GM06990 (cell line): ENCODE measurements around the gene CSMD2.

ENCODE experiments used
- DNase-seq: peaks from one replicate; pipeline ENCODE4 v3.0.0-alpha.2; 2011; ENCODE audit not compliant: insufficient read length; ENCODE audit errors: extremely low read depth
- H3K27me3 ChIP-seq: replicated peaks from 2 replicates; pipeline ENCODE4 v1.6.0; 2011; ENCODE audit warnings: low read length; ENCODE audit not compliant: control insufficient read depth, insufficient read depth
- H3K36me3 ChIP-seq: 2 replicates; pipeline ENCODE4 v1.5.1; 2011; ENCODE audit warnings: low read length; ENCODE audit not compliant: control insufficient read depth, insufficient read depth
- H3K4me3 ChIP-seq: replicated peaks from 2 replicates; pipeline ENCODE4 v1.5.1; 2011; ENCODE audit warnings: low read depth, mild to moderate bottlenecking, control low read depth, low read length
- TF ChIP-seq, protein P1 (sequence below): IDR thresholded peaks from 2 replicates; pipeline ENCODE4 v1.5.1; 2011; ENCODE audit warnings: low read length, control low read depth, mild to moderate bottlenecking, inconsistent platforms; ENCODE audit not compliant: insufficient read depth, poor library complexity, severe bottlenecking

The CSMD2 gene

DNA sequence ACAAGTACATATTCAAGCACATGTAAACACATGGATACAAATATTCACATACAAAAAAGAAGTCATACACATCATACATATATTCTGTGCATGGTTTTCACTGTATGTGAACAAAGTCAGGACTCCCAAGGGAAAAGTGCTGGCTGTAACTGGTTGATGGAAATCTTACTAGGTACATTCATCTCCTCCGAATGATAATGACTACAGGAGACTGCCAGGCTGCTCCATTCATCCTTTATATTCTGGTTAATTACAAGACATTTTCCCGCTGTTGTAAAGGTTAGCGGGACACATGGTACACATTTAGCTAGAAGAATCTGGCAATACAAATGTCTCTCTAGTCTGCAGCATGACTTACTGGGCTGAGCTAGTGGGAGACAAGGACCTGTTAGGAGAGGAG, 327.4 kb downstream of the CSMD2 start:
- TF ChIP-seq, protein P1, sequence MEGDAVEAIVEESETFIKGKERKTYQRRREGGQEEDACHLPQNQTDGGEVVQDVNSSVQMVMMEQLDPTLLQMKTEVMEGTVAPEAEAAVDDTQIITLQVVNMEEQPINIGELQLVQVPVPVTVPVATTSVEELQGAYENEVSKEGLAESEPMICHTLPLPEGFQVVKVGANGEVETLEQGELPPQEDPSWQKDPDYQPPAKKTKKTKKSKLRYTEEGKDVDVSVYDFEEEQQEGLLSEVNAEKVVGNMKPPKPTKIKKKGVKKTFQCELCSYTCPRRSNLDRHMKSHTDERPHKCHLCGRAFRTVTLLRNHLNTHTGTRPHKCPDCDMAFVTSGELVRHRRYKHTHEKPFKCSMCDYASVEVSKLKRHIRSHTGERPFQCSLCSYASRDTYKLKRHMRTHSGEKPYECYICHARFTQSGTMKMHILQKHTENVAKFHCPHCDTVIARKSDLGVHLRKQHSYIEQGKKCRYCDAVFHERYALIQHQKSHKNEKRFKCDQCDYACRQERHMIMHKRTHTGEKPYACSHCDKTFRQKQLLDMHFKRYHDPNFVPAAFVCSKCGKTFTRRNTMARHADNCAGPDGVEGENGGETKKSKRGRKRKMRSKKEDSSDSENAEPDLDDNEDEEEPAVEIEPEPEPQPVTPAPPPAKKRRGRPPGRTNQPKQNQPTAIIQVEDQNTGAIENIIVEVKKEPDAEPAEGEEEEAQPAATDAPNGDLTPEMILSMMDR, result no peak
- H3K27me3 ChIP-seq, result no peaks in the 10 kb centered on the region; the same call in 1 of the 2 replicates
- H3K36me3 ChIP-seq, result no peaks in the 10 kb centered on the region
- H3K4me3 ChIP-seq, result no peak overlapping the region
- DNase-seq, result no peak

DNA sequence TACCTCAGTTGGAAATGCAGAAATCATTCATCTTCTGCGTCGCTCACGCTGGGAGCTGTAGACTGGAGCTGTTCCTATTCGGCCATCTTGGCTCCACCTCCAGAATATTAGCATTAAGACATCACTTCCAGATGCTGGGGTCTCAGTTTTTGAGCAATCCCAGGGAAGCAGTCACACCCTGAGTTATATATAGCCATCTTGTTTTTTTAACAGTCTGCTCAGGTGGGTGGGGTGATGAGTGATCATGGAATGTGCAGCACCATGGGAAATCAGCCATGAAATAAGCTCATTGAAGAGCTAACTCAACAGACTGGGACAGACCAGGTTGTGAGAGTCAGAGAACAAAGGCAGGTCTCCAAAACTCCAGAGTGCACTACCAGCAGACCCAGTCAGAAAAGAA, 328.1 kb downstream of the CSMD2 start:
- TF ChIP-seq, protein P1, result no peak
- H3K4me3 ChIP-seq, result no peak overlapping the region
- no peak for DNase-seq
- H3K36me3 ChIP-seq, result no peaks in the 10 kb centered on the region
- no peaks in the 10 kb centered on the region; the same call in 1 of the 2 replicates for H3K27me3 ChIP-seq

DNA sequence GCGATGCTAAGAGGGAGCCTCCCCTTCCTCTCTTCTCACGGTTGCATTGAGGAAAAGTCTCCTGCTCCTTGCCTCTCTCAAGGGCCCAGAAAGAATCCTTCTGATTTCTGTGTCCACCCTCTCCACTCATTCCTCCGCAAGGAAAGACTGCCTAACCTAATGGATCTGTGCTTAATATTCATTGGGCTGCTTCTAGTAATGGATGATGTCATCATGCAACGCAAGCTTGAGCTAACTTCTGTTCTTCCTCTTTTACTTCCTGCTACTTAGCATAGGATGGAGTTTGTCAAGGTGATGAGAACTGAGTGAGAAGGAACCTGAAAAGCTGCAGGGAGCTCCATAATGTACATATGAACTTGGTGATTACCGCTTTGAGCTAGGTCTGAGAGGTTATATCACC, 336.4 kb downstream of the CSMD2 start:
- TF ChIP-seq, protein P1, result no peak
- DNase-seq, result no peak
- Histone ChIP-seq H3K36me3 (no peaks in the 10 kb centered on the region), H3K27me3 (no peaks in the 10 kb centered on the region), H3K4me3 (no peak overlapping the region)

DNA sequence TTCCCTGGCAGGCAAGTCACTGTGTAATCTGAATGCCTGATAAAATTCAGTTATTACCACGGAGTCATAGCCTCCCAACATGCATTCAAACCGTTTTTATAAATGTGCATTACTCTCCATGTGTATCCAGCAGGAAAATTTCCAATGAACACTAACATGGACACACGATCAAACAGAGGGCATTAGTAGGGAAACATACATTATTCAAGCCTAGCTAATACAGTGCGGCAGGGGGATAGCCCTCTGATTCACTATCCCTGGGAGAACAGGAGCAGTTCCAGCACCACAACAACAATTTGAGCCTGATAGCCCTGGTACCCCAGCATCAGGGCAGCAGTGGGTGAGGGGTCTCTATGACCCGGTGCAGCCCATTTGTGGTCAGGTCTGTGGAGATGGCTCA, 337.0 kb downstream of the CSMD2 start:
- no peaks in the 10 kb centered on the region for H3K36me3 ChIP-seq
- no peak for DNase-seq
- TF ChIP-seq, protein P1, result no peak
- H3K27me3 ChIP-seq, result no peaks in the 10 kb centered on the region
- no peak overlapping the region for H3K4me3 ChIP-seq

DNA sequence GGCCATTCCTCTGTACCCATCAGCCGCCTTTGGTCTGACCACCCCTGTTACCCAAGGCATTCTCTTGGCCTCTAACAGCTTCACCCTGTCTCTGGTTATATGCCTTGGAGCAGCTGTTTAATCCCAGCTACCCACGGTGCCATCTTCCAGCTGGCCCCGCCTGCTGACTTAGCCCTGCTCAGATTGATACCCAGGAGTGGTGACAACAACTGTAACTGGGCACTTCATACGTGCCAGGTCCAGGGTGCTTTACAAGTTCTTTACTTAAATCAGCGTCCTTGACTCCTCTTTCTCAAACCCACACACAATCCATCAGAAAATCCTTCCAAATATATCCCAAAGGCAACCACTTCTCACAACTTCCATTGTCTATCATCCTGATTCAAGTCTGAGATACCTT, 338.3 kb downstream of the CSMD2 start:
- TF ChIP-seq, protein P1, result no peak
- no peak overlapping the region for H3K4me3 ChIP-seq
- DNase-seq, result no peak
- H3K27me3 ChIP-seq, result no peaks in the 10 kb centered on the region
- H3K36me3 ChIP-seq, result no peaks in the 10 kb centered on the region

DNA sequence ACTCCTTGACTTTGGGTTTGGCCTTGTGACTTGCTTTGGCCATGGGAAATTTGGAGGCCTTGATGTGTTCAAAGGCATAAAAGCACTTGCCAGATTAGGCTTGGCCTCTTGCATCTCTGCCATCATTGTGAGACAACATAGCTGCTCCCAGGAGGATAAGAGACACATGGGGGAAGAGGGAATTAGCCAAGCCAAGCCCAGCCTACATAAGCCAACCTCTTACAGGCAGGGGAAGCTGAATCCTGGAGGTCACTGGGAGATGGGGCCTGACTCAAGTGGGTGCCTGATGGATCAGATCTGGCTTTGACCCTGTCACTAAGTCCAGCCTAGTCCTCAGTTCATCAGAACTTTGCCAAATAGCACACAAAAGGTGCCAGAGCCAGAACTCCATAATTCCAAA, 338.7 kb downstream of the CSMD2 start:
- Histone ChIP-seq H3K27me3 (no peaks in the 10 kb centered on the region; the same call in 1 of the 2 replicates), H3K36me3 (no peaks in the 10 kb centered on the region), H3K4me3 (no peak overlapping the region)
- TF ChIP-seq, protein P1, result no peak
- no peak for DNase-seq
